ENCODE data around the gene JSRP1.

GRCh38 chr19:2273356-2274184 lies 17.4 kb upstream of the JSRP1 start:
- TF ChIP-seq CTCF (IDR thresholded peaks at IDR 0.05; ENCODE audit: low read depth, low read length, missing input control) (peak; percentile 95), REST (IDR thresholded peaks at IDR 0.05) (no peak)
